ENCODE data around the gene PHLDA1. TPM values are rescaled to one million over a fixed set of nuclear protein-coding genes. Genes with fewer than 3 reads are reported as not detected.

Gene PHLDA1
- total RNA-seq, 1 experiment from 2014 or later = 136 TPM

- DNase-seq (ENCODE audit: extremely low read depth, low read depth) = no peak
Measured at GRCh38 chr12:76038176-76038575, 6.6 kb upstream of the PHLDA1 start.

DNA sequence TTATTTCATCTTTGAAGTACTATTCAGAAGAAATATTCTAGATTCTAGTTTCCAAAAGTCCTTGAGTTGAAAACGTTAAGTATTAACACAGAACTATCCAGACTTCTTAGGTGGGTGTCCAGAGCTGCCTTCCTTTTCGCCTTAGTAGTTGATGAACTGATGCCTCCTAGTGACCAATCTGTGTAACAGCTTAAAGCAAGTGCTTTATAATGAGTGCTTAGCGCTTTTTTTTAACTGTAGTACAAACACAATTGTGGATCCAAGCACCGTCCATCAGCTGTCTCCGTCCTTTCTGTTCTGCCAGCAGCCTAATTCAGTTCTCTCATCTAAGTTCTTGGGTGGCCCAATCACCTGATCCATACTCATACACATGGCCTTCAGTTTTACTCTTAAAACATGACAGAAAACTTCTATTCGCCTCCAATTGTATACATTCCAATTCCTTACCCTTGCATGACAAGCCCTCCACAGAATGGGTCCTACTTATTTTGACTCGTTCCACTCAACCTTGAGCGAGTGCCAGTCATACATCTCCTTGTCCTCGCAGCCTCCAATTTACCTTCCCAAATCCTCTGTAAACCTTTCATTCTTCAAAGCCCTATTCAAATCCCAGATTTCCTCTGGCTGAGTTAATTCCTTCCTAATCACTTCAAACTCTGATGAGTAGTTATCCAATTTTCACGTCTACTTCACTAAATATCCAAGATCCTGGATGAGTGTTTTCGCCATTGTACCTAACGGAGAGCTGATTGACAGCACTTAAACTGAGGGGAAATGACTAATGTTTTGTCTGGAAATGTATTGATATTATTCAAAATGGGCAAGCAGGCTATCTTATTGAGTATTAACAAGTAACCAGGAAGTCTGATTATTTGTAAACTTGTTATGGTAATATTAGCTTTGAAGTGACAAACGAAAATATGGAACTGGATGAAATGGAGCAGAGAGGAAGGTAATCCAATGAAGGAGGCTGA, 5.8 kb upstream of the PHLDA1 start:
- DNase-seq (ENCODE audit: extremely low read depth, low read depth) = peak; percentile 84

GRCh38 chr12:76035045-76035444, 3.5 kb upstream of the PHLDA1 start:
- no peak for DNase-seq (ENCODE audit: extremely low read depth, low read depth)

- no peak for DNase-seq (ENCODE audit: extremely low read depth, low read depth)
Measured at GRCh38 chr12:76033081-76034011, 1.8 kb upstream of the PHLDA1 start.

DNA sequence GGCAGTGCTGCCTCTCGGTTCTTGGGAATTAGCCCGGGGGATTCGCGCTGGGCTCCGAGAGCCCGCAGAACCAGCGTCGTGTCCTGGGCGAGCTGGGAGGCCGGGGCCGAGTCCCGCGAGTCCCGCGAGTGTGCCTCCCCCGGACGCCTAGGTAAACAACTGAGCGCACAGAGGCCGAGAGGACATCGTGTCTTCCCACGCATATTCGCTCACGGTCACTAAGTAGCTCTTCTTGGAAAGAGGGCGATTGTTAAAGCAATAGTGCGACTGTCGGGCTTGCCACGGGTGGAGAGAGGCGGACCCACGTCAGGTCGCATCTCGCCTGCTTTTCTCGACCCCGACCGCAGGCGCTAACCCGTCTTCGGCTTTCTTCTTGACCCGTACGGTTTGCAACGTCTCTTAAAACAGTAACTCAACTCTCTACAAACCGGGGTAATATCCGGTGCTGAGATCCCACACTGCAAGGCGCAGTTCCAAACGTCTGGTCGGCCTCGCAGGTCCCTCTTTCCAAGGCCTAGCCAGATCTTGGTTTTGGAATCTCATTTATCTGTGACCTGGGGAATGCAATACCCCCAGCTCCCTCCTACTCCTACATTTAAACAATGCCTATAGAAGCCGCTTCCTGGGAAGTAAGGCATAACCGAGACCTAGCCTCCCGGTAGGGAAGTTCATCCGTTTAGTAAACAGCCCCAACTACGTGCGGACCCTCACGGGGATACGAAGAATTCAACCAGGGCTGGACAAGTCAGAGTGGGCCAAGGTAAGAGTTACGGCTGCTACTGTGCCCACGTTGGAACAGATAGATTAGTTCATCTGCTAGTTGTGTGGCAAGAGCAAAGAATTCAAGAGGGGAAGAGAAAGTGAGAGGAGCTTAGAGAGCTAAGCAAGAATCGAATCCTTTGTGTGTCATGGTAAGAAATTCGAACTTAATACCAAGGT, 736 bp upstream of the PHLDA1 start:
- peak; percentile 41 for DNase-seq (ENCODE audit: extremely low read depth, low read depth)

- no peak for DNase-seq (ENCODE audit: extremely low read depth, low read depth)
Measured at GRCh38 chr12:76031081-76031413, 529 bp downstream of the PHLDA1 start.

GRCh38 chr12:76030341-76031080, 1.1 kb downstream of the PHLDA1 start:
- no peak for DNase-seq (ENCODE audit: extremely low read depth, low read depth)

DNA sequence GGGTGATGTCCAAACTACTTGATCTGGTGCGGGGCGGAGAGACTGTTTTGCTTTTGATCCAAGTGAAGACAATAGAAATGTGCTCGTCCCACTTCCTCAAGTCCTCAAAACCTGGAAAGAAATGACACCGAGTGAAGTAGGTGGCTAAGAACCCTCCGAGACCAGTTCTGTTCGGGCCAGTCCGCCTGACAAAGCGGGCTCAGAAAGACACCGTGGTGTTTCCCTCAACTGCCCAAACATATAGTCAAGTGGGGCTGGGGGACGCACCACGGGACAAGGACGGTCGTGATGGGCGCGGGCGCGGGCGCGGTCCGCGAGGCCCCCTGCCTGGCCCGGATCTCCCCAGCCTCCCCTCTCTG, 1.6 kb downstream of the PHLDA1 start:
- DNase-seq (ENCODE audit: extremely low read depth, low read depth) = peak; percentile 36

DNA sequence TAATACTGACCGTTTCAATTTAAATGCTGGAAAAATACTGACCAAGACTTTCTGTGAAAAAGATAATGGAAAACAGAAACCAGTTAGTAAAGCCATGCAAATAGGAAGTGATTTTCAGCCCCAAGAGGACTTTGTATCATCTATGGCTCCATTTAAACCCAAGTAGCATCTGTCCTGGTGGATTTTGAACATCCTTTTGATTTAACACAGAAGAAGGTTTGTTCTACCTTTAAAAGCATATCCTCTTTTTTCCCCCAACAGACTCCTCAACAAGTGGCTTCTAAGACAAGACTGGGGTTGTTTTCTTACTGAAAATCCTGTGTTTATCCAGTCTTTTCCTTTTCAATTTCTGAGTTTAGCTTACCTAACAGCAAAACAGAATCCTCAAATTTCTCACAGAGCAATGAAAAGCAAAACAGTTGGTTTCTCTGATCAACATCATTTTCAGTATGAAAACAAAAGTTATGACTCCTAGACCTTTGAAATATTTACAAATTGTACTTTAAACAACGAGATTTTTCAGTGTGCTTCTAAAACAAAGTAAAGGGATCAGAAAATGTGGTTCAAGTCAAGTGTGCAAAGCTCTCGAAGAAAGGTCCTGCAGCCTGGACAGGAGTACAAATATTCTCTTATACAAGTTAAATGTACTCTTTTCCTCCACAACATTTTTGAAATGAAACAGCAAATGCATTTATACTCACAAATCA, 2.9 kb downstream of the PHLDA1 start:
- DNase-seq (ENCODE audit: extremely low read depth, low read depth) = no peak

DNA sequence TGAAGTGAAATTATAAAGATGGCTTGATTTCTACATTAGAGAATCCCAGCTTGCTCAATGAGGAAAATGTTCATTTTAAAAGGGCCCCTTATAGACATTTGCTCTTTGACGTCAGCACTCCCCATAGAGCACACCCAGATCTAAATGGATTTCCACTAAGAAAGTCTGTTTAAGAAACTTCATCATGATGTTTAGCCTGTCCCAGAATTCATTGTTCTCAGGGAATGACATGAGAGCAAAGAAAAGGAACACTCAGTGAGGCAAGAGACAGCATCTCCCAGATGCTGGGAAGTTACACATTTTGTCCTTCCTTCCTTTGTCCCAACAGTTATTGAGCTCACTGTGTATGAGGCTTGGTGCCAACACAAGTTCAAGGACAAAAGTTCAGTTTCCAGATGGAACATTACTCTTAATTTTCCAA, 4.9 kb downstream of the PHLDA1 start:
- DNase-seq (ENCODE audit: extremely low read depth, low read depth) = no peak

DNA sequence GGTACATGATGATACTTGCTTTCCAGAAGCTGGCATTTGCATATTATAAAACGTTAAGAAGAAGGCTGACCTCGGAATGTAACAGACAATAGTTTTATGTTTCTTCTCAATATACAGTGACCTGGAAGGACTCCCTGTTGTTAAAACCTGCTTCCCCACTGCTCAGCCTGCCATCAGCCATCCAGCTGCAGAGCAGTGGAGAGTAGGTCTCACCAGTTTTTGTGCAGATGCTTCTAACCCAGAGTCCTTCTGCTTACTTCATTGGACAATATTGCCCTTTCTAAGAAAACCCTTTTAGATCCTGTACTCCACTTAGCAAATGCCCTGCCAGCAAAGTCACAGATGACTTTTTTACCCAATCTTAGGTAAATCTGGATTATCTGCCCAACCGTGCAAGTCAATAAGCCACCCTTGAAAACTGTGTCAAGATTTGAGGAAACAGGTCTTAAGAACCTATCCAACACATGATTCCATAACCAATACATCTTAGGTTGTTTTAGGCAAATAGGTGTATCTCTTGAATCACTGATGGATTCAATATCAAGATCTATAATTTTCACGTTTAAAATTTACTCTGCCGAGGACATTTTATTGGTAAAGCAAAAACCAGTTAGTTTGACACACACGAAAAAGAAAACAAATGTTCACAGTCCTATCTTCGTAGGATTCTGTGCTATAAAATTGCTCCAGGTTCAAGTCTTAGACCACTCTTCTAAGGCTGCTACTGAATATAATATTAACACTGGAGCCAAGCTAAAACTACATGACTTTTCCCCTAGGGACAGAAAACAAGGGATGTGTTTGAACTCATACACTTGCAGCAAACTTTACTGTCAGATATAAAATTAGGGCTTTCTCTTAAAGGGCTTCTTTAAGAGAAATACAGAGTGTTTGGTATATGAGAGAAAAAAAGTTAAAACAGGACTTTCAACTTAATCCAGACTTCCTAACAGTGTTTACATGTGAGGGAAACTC, 5.7 kb downstream of the PHLDA1 start:
- no peak for DNase-seq (ENCODE audit: extremely low read depth, low read depth)

DNA sequence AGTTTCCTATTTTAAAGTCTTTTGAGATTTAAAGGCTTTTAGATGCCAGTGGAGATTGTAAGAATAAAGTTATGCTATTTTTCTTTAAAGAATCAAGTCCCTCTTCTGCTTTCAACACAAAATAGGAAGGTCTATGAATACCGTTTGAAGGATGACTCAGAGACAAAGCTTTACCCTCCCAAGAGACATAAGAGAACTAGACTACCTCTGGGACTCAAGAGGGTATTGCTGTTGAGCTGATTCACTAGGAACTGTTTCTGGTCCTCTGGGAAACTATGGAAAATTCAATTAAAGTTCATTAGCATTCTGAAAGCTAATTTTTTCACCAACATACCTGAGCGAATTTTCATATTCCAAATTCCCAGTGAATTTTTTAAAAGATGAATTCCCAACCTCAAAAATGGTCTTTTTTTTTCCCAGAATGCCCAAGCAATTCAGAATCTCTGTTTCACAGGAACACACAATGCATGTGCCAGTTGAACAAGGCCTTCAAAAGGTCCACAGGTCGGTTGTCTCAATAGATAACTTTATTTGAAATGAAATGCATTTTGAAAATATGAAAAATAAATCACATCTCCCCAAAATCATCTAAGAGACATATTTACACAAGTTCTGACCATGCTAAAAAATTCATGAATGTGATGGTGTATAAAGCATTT, 6.5 kb downstream of the PHLDA1 start:
- DNase-seq (ENCODE audit: extremely low read depth, low read depth) = no peak

- DNase-seq (ENCODE audit: extremely low read depth, low read depth) = no peak
Measured at GRCh38 chr12:76024102-76024781, 7.3 kb downstream of the PHLDA1 start.

DNA sequence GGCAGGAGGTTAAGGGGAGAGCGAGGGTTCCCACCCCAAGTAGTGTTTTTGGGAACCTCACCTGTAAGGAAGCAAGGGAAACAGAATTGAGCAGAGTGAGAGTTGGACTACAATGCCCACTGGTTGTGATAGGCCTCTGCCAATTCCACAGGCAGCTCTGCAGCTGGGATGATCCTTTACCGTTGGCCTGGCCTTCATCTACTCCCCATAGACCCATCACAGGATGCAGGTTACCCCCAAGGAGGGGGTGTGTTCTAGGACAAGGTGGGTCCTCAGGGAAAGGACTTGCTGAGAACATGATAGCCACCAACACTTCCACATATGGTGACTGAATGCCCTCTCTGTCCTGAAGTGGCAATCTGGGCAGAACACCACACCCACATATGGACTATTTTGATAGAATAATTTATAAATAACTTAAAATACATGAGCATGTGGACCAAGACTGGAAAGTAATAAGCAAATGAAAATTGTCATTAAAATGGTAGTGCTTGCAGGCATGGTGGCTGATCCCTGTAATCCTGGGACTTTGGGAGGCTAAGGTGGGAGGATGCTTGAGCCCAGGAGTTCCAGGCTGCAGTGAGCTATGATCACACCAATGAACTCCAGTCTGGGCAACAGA, 8.4 kb downstream of the PHLDA1 start:
- DNase-seq (ENCODE audit: extremely low read depth, low read depth) = no peak

GRCh38 chr12:76022506-76022905, 9.1 kb downstream of the PHLDA1 start:
- DNase-seq (ENCODE audit: extremely low read depth, low read depth) = no peak

Data from NCI-H460 (cell line).